Ovary (tissue), 3 donors: Measurements from ENCODE around the gene SMIM3.

Experiments
- CTCF ChIP-seq, 3 donors: fragments of 450-650 bp in 2 of 3; fragments of 200-600 bp in 1 of 3; IDR thresholded peaks; one replicate each; pipeline versions ENCODE4 v1.5.1 to v1.8.0; 2016 to 2022; ENCODE audit warnings: antibody characterized with exemption in 3 of 3, mild to moderate bottlenecking in 1 of 3
- EP300 ChIP-seq: sonication (generic); formaldehyde crosslinking; IDR thresholded peaks from one replicate; pipeline ENCODE4 v1.6.1; 2017; ENCODE audit warnings: antibody characterized with exemption
- POLR2A ChIP-seq: fragments of 450-650 bp; IDR thresholded peaks from one replicate; pipeline ENCODE4 v1.6.1; 2017; ENCODE audit warnings: antibody characterized with exemption, mild to moderate bottlenecking, moderate library complexity
- donor health status: DM: no; HTN: no; CAD: no.

- TF ChIP-seq CTCF (IDR thresholded peaks at IDR 0.05) (no peak), POLR2A (no peak), EP300 (no peak)
These were observed 7.3 kb upstream of the SMIM3 start for GRCh38 chr5:150771034-150771795.
